IPS-11a (cell line): ENCODE results near the gene ITGB8.

Experiments
- H3K4me3 ChIP-seq: one replicate; pipeline ENCODE4 v1.5.1; 2013; ENCODE audit warnings: low read depth, low read length, control low read depth

Gene ITGB8

DNA sequence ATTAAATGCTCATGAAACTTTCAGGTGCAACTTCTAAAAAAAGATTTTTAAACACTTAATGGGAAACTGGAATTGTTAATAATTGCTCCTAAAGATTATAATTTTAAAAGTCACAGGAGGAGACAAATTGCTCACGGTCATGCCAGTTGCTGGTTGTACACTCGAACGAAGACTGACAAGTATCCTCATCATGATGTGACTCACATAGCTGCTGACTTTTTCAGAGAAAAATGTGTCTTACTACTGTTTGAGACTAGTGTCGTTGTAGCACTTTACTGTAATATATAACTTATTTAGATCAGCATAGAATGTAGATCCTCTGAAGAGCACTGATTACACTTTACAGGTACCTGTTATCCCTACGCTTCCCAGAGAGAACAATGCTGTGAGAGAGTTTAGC is 79.3 kb downstream of the ITGB8 start:
- H3K4me3 ChIP-seq: no peak overlapping the region

DNA sequence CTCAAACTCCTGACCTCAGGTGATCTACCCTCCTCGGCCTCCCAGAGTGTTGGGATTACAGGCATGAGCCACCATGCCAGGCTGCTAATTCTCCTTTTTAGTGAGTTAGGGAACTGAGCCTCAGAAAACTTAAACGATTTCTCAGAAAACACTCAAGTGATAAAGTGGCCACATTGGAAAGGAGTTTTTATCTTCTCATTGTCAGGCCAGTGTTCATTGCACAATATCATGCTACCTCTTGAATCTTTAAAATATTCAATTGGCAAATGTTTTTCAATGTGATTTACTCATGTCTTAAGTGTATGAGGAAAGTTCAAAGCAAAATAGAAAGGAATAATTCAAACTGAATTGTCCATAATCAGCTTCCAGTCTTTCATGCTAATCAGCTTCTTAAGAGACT is 80.7 kb downstream of the ITGB8 start:
- no peak overlapping the region for H3K4me3 ChIP-seq

DNA sequence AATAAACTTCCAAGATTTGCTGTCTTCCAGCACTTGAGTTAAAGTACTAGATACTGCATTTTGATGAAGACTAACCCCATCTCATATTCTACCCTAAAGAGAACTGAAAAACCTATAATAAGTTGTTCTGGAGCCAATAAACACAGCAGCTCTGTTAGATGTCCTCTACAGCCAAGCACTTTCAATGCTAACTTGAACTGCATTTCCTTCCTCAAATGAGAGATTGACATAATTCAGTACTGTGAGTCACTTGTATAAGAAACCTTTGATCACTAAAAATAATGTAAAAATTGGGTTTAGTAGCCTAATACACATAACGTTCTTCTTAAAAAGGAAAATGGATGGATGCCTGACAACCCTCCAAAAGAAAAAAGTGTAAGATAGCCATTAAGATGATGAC is 81.3 kb downstream of the ITGB8 start:
- H3K4me3 ChIP-seq: no peak overlapping the region

DNA sequence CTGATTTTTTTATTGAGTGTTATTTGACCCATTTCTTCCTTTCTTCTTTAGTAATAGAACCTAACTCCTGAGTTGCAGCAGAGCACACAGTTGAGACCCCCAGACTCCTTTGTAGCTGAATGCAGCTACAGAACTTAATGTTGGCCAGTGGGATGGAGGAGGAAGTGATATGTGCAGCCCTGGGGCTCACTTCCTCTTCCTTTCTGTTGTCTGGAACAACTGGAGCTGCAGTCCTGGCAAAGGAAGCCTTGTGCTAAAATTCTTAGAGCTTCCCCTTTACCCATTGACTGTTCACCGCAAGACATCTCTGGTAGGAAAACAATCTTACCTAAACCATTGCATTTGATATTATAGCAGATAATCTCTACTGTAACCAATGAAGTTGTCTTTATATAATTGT is 86.6 kb downstream of the ITGB8 start:
- no peak overlapping the region for H3K4me3 ChIP-seq

DNA sequence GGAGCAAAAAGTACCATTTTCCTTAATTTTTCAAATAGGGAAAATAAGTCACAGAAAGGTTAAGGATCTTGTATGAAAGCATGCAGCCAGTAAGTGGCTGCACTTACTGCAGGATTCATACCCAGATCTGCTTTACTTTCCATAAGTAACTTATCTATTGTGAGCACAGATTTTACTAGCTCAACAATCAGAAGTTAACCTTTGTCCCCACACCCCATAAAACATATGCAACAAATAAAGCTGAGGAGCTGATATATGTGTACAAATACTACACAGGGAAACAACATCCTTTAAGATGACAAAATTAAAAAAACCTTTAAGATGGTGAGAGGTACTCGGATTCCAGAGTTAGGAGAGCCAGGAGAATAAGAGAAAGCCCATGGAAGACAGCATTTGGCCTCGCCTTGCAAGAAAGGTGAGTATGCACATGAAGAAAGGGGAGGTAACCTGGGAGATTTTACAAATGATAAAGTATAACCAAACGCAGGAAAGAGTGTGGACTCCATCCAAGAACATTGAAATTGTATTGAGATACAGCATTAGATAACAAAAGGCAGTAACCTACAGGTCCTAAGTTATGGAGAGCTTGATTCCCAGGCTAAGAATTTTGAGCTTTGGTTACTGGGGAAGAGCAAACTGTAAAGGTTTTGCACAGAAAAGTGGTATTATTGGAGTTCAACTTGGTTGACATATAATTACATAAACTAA is 87.1 kb downstream of the ITGB8 start:
- no peak overlapping the region for H3K4me3 ChIP-seq

DNA sequence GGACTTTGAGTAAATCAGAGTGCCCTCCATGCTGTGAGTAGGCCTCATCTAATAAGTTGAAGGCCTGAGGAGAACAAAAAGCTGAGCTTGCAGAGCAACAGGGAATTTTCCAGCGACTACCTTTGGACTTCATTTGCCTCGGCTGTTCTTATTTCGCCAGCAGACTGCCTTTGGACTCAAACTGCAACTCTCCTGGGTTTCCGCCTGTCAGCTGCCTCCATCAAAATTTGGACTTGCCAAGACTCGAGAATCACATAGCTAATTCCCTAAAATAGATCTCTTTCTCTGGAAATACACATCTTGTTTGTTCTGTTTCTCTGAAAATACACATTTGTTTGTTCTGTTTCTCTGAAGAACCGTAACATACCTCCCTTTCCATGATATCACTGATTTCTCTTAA is 93.8 kb downstream of the ITGB8 start:
- no peak overlapping the region for H3K4me3 ChIP-seq

DNA sequence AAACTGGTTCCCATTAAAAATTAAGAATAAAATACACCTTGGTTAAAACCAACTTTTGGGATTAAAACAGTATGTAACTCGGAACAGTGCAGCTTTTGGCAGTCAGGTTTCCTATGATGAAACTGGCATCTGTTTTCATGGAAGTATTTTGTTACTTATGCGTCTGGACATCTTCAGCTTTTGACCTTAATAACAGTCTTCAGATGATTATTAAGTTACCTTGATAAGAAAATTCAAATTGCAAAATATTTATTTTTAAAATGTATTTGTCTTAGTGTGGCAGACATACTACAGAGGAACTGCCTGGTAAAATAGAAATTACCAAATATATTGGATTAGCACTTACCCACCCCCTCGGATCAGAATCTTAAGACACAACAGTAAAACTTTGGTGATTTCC is 100.0 kb downstream of the ITGB8 start:
- H3K4me3 ChIP-seq: no peak overlapping the region

DNA sequence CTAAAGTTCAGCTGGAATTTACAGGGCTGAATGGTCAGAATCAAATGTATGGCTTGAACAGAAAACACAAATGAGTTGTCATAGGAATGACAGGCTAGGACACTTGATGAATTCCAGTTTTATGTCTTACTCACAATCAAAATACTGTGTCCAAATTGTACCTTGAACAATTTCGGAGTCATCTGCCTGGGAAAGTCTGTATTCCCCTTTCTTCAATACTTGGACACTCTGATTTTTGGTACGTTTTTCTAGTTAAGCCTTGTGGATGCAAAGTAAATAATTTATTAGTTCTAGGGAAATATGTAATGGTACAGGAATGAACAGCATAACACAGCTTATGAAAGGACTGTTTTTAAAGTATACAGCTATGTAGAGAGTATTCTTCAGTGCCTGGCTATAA is 100.4 kb downstream of the ITGB8 start:
- no peak overlapping the region for H3K4me3 ChIP-seq

DNA sequence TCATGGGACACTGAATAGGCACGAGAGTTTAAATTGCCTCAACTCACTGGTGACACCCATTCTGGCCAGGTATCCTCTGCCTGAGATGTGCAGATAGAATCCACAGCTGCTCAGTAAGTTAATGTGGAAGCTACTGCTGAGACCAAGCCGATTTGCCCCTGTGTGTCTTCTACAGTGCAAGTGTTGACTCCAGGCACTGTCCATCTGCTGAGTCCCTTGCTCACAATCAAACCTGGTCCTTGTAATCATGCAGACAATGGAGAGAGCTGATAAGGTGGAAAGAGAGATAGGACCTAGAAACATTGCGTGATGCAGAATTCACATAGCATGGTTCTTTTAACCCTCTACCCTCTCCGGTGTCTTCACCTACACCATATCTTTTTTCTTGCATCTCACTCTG is 101.4 kb downstream of the ITGB8 start:
- no peak overlapping the region for H3K4me3 ChIP-seq

DNA sequence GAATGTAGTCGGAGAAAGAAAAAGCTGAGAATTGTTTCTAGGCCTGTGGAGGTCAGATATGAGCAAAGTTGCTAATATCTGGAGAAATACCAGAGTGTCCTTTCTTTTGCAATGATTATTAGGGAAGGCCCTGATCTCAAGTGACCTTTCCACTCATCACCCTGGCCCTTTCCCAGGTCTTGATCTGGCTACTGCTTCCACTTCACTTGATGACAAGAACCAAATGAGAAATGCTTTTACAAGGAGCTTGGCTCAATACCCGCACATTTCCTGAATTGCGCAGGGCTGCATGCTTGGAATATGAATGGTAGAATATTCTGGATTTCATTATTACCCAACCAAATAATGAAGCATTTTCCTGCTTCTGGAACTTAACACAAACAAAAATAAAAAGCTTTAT is 104.6 kb downstream of the ITGB8 start:
- H3K4me3 ChIP-seq: no peak overlapping the region

DNA sequence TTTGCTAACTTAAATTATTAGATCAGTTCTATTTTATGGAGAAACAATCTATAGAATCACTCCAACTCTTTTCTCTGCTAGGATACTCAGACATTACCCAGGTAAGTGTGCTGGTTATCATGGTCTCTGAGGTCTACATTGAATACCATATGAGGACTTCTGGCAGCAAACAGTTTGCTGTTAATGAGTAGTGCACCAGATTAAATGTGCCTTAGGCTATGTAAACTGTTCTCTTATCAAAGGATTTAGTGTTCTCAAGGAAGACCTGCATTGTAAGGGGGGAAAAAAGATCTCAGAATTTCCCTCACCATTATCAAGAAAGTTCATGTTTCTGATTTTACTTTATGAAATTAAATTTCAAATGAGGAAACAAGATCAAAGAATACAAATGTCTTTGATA is 107.5 kb downstream of the ITGB8 start:
- H3K4me3 ChIP-seq: no peak overlapping the region

DNA sequence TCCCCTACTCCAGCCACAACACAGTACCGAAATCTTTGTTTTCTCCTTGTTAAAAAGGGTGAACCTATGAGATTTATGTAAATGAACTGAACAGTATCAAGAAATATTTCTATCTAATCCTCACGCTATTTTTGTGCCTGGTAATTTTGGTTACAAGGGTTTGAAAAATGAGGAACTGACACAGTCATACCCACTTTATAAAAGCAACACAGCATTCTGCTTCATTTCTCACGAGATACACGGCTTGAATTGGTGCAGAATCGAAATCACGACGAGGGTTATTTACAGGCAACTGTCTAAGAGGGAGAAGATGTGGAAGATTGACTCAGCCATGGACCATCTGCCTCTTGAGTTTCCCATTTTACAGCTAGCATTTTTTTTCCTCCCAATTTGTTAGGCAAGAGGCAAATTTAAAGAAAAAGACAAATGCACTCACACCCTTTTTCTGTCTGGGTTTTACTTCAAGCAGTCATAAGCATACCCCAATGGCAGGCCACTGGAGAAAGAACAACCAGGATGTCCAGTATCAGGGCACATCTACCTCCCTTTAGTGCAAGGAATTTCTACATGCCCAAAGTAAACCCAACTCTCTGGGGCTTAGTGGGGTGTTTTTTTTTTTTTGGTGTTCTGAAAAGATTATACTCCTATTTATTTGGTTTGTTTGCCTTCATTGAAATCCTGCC is 108.1 kb downstream of the ITGB8 start:
- no peak overlapping the region for H3K4me3 ChIP-seq

DNA sequence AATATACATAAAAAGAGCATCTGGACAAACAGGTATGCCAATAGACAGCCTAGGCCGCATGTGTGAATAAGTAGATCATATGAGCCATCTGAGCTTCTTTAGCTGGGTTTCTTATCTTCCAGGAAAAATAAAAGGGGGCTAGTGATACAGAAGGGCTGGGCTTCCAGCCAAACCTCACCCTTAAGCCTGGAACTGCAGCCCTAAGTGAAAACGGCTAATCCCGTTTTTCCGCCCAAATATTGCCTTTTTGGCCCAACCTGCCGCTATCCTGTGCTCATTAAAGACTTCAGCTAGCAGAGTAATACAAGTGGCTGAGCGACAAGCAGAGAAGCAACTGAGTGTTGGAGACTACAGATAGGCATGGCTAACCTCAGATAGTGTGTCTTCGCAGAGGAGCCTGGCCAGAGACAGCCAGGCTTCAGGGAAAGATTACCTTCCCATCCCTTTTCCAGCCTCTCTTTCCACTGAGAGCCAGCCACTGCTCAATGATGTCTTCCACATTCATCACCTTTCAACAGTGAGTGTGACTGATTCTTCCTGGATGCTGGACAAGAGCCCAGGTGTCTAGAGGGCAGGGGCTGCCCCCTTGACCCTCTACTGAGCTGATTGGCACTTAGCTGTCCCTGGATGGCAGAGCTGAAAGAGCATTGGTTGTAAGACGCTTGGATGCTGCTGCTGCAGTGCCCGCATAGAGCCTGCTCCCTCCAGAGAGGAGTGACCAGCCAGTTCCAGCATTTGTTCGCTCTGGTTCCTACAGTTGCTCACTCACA is 108.9 kb downstream of the ITGB8 start:
- no peak overlapping the region for H3K4me3 ChIP-seq

DNA sequence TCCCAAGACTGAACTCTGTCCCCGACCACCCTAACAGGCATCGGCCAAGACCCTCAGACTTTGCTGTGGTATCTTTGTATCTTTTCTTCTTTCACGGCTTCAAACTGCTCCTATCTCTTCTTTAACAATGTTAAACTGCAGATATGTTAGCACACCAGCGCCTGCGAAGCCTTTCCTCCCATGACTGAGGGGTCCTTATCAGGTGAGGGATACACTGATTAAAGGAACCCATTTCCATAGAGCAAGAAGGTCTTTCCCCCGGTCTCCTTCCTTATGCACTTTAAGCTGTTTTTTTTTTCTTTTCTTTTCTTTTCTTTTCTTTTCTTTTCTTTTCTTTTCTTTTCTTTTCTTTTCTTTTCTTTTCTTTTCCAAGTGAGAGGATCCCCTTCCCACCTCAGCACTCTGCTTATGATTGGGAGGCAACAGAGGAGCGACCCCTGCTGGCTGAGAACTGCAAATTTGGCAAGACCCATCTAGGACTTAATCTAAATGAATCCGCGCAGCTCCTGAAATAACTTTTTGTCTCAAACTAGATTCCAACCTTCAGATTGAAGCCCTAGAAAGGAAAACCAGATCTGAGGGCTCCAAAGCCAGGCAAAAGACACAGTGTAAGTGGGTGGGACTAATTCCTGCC is 109.9 kb downstream of the ITGB8 start:
- no peak overlapping the region for H3K4me3 ChIP-seq

DNA sequence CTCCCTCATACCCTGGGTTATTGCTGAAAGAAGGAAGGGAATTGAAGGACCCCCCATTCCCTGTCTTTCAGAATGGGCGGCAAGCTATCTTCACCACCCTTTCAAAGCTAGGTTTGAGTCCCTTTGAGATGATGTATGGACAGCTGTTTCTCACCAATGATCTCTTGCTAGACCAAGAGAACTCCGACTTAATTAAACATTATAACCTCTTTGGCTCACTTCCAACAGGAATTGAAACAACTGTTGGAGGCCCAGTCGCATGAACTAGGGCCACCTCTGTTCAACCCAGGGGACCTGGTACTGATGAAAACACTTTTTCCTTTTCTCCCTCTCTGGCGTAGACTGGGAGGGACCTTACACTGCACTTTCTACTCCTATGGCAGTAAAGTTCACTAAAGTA is 110.6 kb downstream of the ITGB8 start:
- H3K4me3 ChIP-seq: no peak overlapping the region

DNA sequence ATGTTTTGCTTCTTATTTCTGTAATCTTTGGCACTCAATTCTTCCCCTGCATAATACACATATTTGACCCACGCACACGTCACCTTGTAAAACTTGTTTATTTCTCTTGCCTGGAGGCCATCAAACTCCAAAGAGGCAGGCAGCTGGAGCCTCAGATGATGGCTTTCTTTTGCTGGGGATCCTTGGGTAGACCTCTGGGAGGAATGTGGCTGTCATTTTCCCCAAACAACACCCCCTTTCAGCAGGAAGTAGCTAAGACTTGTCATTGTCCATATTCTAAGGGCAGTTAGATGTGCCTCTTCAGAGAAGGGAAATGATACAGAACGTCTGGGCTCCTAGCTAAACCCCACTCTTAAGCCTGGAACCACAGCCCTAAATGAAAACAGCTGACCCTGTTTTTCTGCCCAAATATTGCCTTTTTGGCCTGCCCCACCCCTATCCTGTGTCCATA is 111.3 kb downstream of the ITGB8 start:
- H3K4me3 ChIP-seq: no peak overlapping the region

DNA sequence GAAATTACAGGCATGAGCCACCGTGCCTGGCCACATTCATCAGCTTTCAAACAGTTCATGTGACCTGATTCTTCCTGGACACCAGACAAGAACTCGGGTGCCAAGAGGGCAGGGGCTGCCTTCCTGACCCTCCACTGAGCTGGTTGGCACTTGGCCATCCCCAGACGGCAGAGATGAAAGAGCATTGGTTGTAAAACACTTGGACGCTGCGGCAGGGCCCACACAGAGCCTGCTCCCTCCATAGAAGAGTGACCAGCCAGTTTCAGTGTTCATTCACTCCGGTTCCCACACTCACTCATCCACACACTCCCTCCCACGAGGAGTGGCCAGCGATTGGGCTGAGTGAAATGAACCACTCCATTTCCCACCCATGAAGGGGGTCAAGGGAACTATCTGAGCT is 112.3 kb downstream of the ITGB8 start:
- H3K4me3 ChIP-seq: no peak overlapping the region

DNA sequence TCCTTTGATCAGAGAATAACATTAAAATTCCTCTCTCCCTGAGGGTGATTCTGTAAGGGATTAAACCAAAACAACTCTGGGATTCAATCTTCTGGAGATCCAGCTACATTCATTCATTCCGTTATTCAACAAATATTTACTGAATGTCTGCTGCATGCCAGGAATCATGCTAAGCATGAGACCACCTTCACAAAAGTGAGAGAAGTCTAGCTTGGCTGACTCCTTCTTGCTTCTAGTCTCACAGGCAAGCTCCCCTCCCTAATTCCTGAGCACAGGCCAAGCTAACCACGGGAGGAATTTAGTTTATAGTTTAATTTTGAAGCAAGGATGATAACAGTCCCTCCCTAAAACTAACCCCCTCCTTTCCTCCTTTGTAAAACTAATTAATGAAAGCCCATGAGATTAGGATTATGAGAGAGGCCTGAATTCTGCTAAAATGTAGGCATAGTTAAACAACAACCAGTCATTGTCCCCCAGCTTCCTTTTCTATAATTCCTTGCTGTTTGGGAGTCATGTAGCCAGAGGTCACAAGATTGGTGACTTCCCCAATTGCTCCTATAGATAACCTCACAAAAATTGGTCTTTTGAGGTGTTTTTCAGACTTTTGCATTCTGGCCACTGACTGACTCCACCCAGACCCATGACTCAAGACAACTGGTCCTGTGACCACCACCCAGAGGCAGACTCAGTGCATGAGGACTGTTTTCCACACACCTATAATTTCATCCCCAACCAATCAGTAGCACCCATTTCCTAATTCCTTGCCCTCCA is 113.5 kb downstream of the ITGB8 start:
- no peak overlapping the region for H3K4me3 ChIP-seq

DNA sequence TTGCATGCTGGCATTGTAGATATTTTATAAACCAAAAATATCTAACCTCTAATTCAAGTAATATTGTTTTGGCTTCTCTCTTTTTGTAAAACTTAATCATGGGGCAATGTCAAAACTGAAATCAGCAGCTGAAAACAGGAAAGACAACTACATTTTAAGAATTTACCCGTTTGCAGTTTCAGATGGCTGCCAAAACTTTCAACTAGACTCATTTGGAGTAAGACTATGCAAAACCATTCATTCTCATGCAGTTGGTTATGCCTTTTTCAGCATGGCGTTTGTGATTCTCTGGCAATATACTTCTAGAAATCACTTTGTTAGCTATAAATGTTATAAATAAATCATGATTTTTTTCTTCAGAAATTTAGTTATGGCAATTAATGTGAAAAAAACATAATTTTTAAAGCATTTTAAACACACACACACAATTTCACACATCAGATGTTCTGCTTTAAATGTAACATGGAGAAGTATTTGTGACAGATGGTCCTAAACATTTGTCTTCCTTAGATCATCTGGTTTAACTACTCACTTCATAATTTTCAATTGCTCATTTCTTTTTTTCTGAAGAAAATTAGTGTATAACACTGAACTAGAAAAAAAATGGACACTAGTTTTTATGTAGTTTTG is 116.4 kb downstream of the ITGB8 start:
- no peak overlapping the region for H3K4me3 ChIP-seq

DNA sequence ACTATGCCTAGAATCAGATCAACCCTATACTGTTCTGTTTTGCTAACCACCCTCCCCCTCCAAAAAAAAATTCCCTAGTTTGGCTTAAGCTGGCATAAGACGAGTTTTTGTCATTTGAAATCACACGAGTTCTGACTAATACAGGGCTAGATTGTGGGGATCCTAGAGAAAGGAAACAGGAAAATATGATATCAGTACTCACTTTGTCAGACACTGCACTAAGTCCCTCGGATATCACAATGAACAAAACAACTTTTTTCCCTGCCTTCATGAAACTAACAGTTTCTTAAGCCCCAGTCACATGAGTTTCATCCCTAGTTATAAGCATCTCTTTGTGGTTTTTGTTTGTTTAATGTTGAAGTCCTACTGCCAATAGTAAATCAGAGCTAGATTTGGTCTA is 118.5 kb downstream of the ITGB8 start:
- no peak overlapping the region for H3K4me3 ChIP-seq
